SU-DHL-6 (cell line): ENCODE data around the gene CUZD1.

Experiments
- CTCF ChIP-seq: fragments of 200-600 bp; sonication (generic); IDR thresholded peaks from one replicate; pipeline ENCODE4 v1.5.1; 2017; ENCODE audit warnings: antibody characterized with exemption, mild to moderate bottlenecking, low read length, moderate library complexity; ENCODE audit not compliant: insufficient read depth, poor library complexity, severe bottlenecking
- EZH2phosphoT487 ChIP-seq: fragments of 200-600 bp; sonication (generic), shearing (Covaris generic); conservative IDR thresholded peaks from 2 replicates; pipeline ENCODE4 v1.6.1; 2018; ENCODE audit warnings: mild to moderate bottlenecking, antibody characterized with exemption, low read length, moderate library complexity, mixed read lengths

- no peak for TF ChIP-seq CTCF
- TF ChIP-seq EZH2phosphoT487: no peak
Measured at GRCh38 chr10:122864901-122865300, 19.2 kb upstream of the CUZD1 start.
